ENCODE measurements around the gene CAMTA1. TPM values are rescaled to one million over a fixed set of nuclear protein-coding genes. Genes with fewer than 3 reads are reported as not detected.

The CAMTA1 gene
- total and polyA plus RNA-seq, 2 experiments from 2014 or later = 89.0 to 145 TPM

- Histone ChIP-seq H3K27ac (no peak overlapping the region), H3K79me2 (no peaks in the 10 kb centered on the region), H3K36me3 (replicated peaks; ENCODE audit: insufficient read depth, low read depth) (no peaks in the 10 kb centered on the region), H3K9me3 (ENCODE audit: low read depth) (no peaks in the 10 kb centered on the region), H3K27me3 (no peaks in the 10 kb centered on the region), H3K4me2 (no peak overlapping the region), H3K9me2 (replicated peaks; ENCODE audit: insufficient read depth) (no peaks in the 10 kb centered on the region), H2AFZ (no peak overlapping the region), H3K4me1 (ENCODE audit: insufficient read depth) (peaks cover 36% of the 10 kb centered on the region), H3K4me3 (no peak overlapping the region), H4K20me1 (ENCODE audit: insufficient read depth, poor library complexity, severe bottlenecking) (no peaks in the 10 kb centered on the region)
- TF ChIP-seq EZH2phosphoT487 (IDR thresholded peaks at IDR 0.05; ENCODE audit: low read depth, severe bottlenecking, unreplicated experiment) (no peak), EZH2 (IDR thresholded peaks at IDR 0.05; ENCODE audit: borderline replicate concordance) (no peak)
- TF ChIP-seq, protein P1, sequence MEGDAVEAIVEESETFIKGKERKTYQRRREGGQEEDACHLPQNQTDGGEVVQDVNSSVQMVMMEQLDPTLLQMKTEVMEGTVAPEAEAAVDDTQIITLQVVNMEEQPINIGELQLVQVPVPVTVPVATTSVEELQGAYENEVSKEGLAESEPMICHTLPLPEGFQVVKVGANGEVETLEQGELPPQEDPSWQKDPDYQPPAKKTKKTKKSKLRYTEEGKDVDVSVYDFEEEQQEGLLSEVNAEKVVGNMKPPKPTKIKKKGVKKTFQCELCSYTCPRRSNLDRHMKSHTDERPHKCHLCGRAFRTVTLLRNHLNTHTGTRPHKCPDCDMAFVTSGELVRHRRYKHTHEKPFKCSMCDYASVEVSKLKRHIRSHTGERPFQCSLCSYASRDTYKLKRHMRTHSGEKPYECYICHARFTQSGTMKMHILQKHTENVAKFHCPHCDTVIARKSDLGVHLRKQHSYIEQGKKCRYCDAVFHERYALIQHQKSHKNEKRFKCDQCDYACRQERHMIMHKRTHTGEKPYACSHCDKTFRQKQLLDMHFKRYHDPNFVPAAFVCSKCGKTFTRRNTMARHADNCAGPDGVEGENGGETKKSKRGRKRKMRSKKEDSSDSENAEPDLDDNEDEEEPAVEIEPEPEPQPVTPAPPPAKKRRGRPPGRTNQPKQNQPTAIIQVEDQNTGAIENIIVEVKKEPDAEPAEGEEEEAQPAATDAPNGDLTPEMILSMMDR (IDR thresholded peaks at IDR 0.05; ENCODE audit: poor library complexity) = no peak
- 89% methylated on average over 6 of the region's 6 CpGs for WGBS (ENCODE audit: low lambda C conversion rate, missing lambda C conversion rate)
- DNase-seq (ENCODE audit: low spot score) = no peak
Measured at GRCh38 chr1:7295946-7296345, 510.7 kb downstream of the CAMTA1 start.

GRCh38 chr1:7296968-7297367 lies 511.7 kb downstream of the CAMTA1 start:
- no peak overlapping the region for H2AFZ ChIP-seq

GRCh38 chr1:7298145-7298544 lies 512.9 kb downstream of the CAMTA1 start:
- no peak for DNase-seq (ENCODE audit: low spot score)
- no peaks in the 10 kb centered on the region for H4K20me1 ChIP-seq (ENCODE audit: insufficient read depth, poor library complexity, severe bottlenecking)
- no peaks in the 10 kb centered on the region for H3K36me3 ChIP-seq (replicated peaks; ENCODE audit: insufficient read depth, low read depth)
- H3K27me3 ChIP-seq = no peaks in the 10 kb centered on the region
- H3K4me2 ChIP-seq = peak overlapping the region; percentile 15
- H3K79me2 ChIP-seq = no peaks in the 10 kb centered on the region
- no peak overlapping the region for H3K4me3 ChIP-seq
- TF ChIP-seq EZH2 (IDR thresholded peaks at IDR 0.05; ENCODE audit: borderline replicate concordance) (no peak), EZH2phosphoT487 (IDR thresholded peaks at IDR 0.05; ENCODE audit: low read depth, severe bottlenecking, unreplicated experiment) (no peak)
- TF ChIP-seq, protein P1 (IDR thresholded peaks at IDR 0.05; ENCODE audit: poor library complexity) = no peak
- H3K9me2 ChIP-seq (replicated peaks; ENCODE audit: insufficient read depth) = no peaks in the 10 kb centered on the region
- no peak overlapping the region for H2AFZ ChIP-seq
- H3K27ac ChIP-seq = no peak overlapping the region
- WGBS (ENCODE audit: low lambda C conversion rate, missing lambda C conversion rate) = 80% methylated on average over 4 of the region's 4 CpGs
- H3K4me1 ChIP-seq (ENCODE audit: insufficient read depth) = peaks cover 27% of the 10 kb centered on the region
- H3K9me3 ChIP-seq (ENCODE audit: low read depth) = no peaks in the 10 kb centered on the region

More at GRCh38 chr1:7296968-7297367, 511.7 kb downstream of the CAMTA1 start:
- Histone ChIP-seq H3K9me2 (replicated peaks; ENCODE audit: insufficient read depth) (no peaks in the 10 kb centered on the region), H3K4me2 (no peak overlapping the region), H3K4me1 (ENCODE audit: insufficient read depth) (peaks cover 31% of the 10 kb centered on the region), H3K9me3 (ENCODE audit: low read depth) (no peaks in the 10 kb centered on the region), H3K27ac (no peak overlapping the region), H3K4me3 (no peak overlapping the region), H3K79me2 (no peaks in the 10 kb centered on the region), H4K20me1 (ENCODE audit: insufficient read depth, poor library complexity, severe bottlenecking) (no peaks in the 10 kb centered on the region), H3K36me3 (replicated peaks; ENCODE audit: insufficient read depth, low read depth) (no peaks in the 10 kb centered on the region), H3K27me3 (no peaks in the 10 kb centered on the region)
- no peak for TF ChIP-seq EZH2 (IDR thresholded peaks at IDR 0.05; ENCODE audit: borderline replicate concordance)
- TF ChIP-seq, protein P1 (IDR thresholded peaks at IDR 0.05; ENCODE audit: poor library complexity) = no peak
- no peak for TF ChIP-seq EZH2phosphoT487 (IDR thresholded peaks at IDR 0.05; ENCODE audit: low read depth, severe bottlenecking, unreplicated experiment)
- DNase-seq (ENCODE audit: low spot score) = no peak

GRCh38 chr1:7298749-7299151 lies 513.5 kb downstream of the CAMTA1 start:
- Histone ChIP-seq H3K4me3 (no peak overlapping the region), H3K27me3 (no peaks in the 10 kb centered on the region), H4K20me1 (ENCODE audit: insufficient read depth, poor library complexity, severe bottlenecking) (no peaks in the 10 kb centered on the region), H3K36me3 (replicated peaks; ENCODE audit: insufficient read depth, low read depth) (no peaks in the 10 kb centered on the region), H3K9me2 (replicated peaks; ENCODE audit: insufficient read depth) (no peaks in the 10 kb centered on the region), H3K4me1 (ENCODE audit: insufficient read depth) (peaks cover 27% of the 10 kb centered on the region), H3K9me3 (ENCODE audit: low read depth) (no peaks in the 10 kb centered on the region), H3K79me2 (no peaks in the 10 kb centered on the region), H2AFZ (no peak overlapping the region), H3K27ac (peak overlapping the region; percentile 70), H3K4me2 (peak overlapping the region; percentile 15)
- WGBS (ENCODE audit: low lambda C conversion rate, missing lambda C conversion rate) = 62% methylated on average over 4 of the region's 4 CpGs
- TF ChIP-seq EZH2phosphoT487 (IDR thresholded peaks at IDR 0.05; ENCODE audit: low read depth, severe bottlenecking, unreplicated experiment) (no peak), EZH2 (IDR thresholded peaks at IDR 0.05; ENCODE audit: borderline replicate concordance) (no peak)
- DNase-seq (ENCODE audit: low spot score) = no peak

Measured in hepatocyte (in vitro differentiated cells).